GM23338 (cell line): ENCODE results near the gene HOXA2. TPM values are rescaled to one million over a fixed set of nuclear protein-coding genes. Genes with fewer than 3 reads are reported as not detected.

Experiments
- ATAC-seq: fragments of 200-7000 bp; cut with Tn5 transposase; 3 replicates; pipeline ENCODE4 v1.9.1; 2020
- DNase-seq: peaks from one replicate; pipeline ENCODE4 v3.0.0-alpha.2; 2015; ENCODE audit warnings: low spot score
- H2AFZ ChIP-seq: fragments of 200-600 bp; sonication (generic); 2 replicates; pipeline ENCODE4 v1.8.0; 2016; ENCODE audit warnings: antibody characterized with exemption, mild to moderate bottlenecking, moderate library complexity
- H3F3A ChIP-seq: fragments of 200-600 bp; sonication (generic); replicated peaks from 2 replicates; pipeline ENCODE4 v1.8.0; 2017; ENCODE audit warnings: antibody characterized with exemption, mixed run types, low read depth
- H3K27ac ChIP-seq: fragments of 200-600 bp; sonication (generic); 2 replicates; pipeline ENCODE4 v1.6.1; 2016; ENCODE audit warnings: low read depth
- H3K27me3 ChIP-seq: fragments of 200-600 bp; sonication (generic); 2 replicates; pipeline ENCODE4 v1.8.0; 2016; ENCODE audit warnings: mild to moderate bottlenecking, mixed run types, moderate library complexity; ENCODE audit not compliant: insufficient read depth
- H3K36me3 ChIP-seq: fragments of 200-600 bp; sonication (generic); 2 replicates; pipeline ENCODE4 v1.8.0; 2016; ENCODE audit warnings: mild to moderate bottlenecking; ENCODE audit not compliant: insufficient read depth
- H3K4me1 ChIP-seq: fragments of 200-600 bp; sonication (generic); 2 replicates; pipeline ENCODE4 v1.8.0; 2016; ENCODE audit warnings: mild to moderate bottlenecking, moderate library complexity; ENCODE audit not compliant: insufficient read depth
- H3K4me2 ChIP-seq: fragments of 200-600 bp; sonication (generic); 2 replicates; pipeline ENCODE4 v1.7.1; 2017; ENCODE audit warnings: mixed run types
- H3K4me3 ChIP-seq: fragments of 200-600 bp; sonication (generic); 2 replicates; pipeline ENCODE4 v1.6.1; 2016; ENCODE audit warnings: mixed run types
- H3K79me2 ChIP-seq: fragments of 200-600 bp; sonication (generic); replicated peaks from 2 replicates; pipeline ENCODE4 v1.8.0; 2017; ENCODE audit warnings: mild to moderate bottlenecking; ENCODE audit not compliant: insufficient read depth
- H3K9me2 ChIP-seq: fragments of 200-600 bp; sonication (generic); 2 replicates; pipeline ENCODE4 v1.8.0; 2017; ENCODE audit not compliant: insufficient read depth
- H4K20me1 ChIP-seq: fragments of 200-600 bp; sonication (generic); replicated peaks from 2 replicates; pipeline ENCODE4 v1.8.0; 2017; ENCODE audit warnings: mild to moderate bottlenecking; ENCODE audit not compliant: insufficient read depth
- H3K27ac Mint-ChIP-seq: 2 replicates; pipeline ENCODE4 v1.8.0; 2020; ENCODE audit warnings: inconsistent platforms, mild to moderate bottlenecking, moderate library complexity, mixed read lengths
- H3K27me3 Mint-ChIP-seq: 3 replicates; pipeline ENCODE4 v1.8.0; 2022; ENCODE audit warnings: low read depth, mild to moderate bottlenecking, moderate library complexity, mixed read lengths, inconsistent platforms; ENCODE audit not compliant: insufficient read depth, poor library complexity
- H3K36me3 Mint-ChIP-seq: 3 replicates; pipeline ENCODE4 v1.8.0; 2021; ENCODE audit warnings: low read depth, mild to moderate bottlenecking, inconsistent platforms, moderate library complexity, mixed read lengths
- H3K4me1 Mint-ChIP-seq: 3 replicates; pipeline ENCODE4 v1.8.0; 2020; ENCODE audit warnings: mild to moderate bottlenecking, inconsistent platforms, mixed read lengths
- H3K4me3 Mint-ChIP-seq: 3 replicates; pipeline ENCODE4 v1.8.0; 2021; ENCODE audit warnings: moderate library complexity, mild to moderate bottlenecking, inconsistent platforms, mixed read lengths
- H3K9me3 Mint-ChIP-seq: 3 replicates; pipeline ENCODE4 v1.8.0; 2020; ENCODE audit warnings: moderate library complexity, mild to moderate bottlenecking, inconsistent platforms, mixed read lengths
- CREB1 ChIP-seq: fragments of 250-450 bp; sonication (Bioruptor Pico); IDR thresholded peaks from 2 replicates; pipeline ENCODE4 v1.5.0; 2020; ENCODE audit warnings: low read depth, mild to moderate bottlenecking, moderate library complexity
- ETS1 ChIP-seq: IDR thresholded peaks from 2 replicates; pipeline ENCODE4 v1.6.1; 2016; ENCODE audit warnings: antibody characterized with exemption
- EZH2 ChIP-seq: fragments of 200-600 bp; sonication (generic); IDR thresholded peaks from one replicate; pipeline ENCODE4 v1.8.0; 2017; ENCODE audit warnings: antibody characterized with exemption, mild to moderate bottlenecking, low read depth; ENCODE audit not compliant: unreplicated experiment
- EZH2phosphoT487 ChIP-seq: fragments of 200-600 bp; sonication (generic); IDR thresholded peaks from one replicate; pipeline ENCODE4 v1.8.1; 2018; ENCODE audit warnings: antibody characterized with exemption; ENCODE audit not compliant: unreplicated experiment
- JUNB ChIP-seq: IDR thresholded peaks from one replicate; pipeline ENCODE4 v1.6.1; 2016; ENCODE audit warnings: antibody characterized with exemption; ENCODE audit not compliant: unreplicated experiment
- NANOG ChIP-seq: IDR thresholded peaks from 2 replicates; pipeline ENCODE4 v1.6.1; 2016; ENCODE audit warnings: antibody characterized with exemption, borderline replicate concordance
- POLR2AphosphoS5 ChIP-seq: IDR thresholded peaks from 2 replicates; pipeline ENCODE4 v1.6.1; 2016; ENCODE audit warnings: antibody characterized with exemption, low read depth
- STAT1 ChIP-seq: IDR thresholded peaks from one replicate; pipeline ENCODE4 v1.6.1; 2016; ENCODE audit warnings: antibody characterized with exemption; ENCODE audit not compliant: unreplicated experiment
- ZNF114 ChIP-seq: fragments of 250-450 bp; sonication (Bioruptor Pico); IDR thresholded peaks from 2 replicates; pipeline ENCODE4 v1.5.0; 2020; ENCODE audit warnings: mild to moderate bottlenecking, moderate library complexity
- ZNF331 ChIP-seq: fragments of 250-450 bp; sonication (Bioruptor Pico); IDR thresholded peaks from 2 replicates; pipeline ENCODE4 v1.5.0; 2020; ENCODE audit warnings: low read depth, mild to moderate bottlenecking, moderate library complexity
- ZNF462 ChIP-seq: fragments of 250-450 bp; sonication (Bioruptor Pico); IDR thresholded peaks from 2 replicates; pipeline ENCODE4 v1.5.0; 2020; ENCODE audit warnings: mild to moderate bottlenecking, moderate library complexity
- polyA plus RNA-seq: library from polyadenylated mRNA; unstranded; fragments of >200 nt; fragmentation: Nextera tagmentation; extraction: Ambion mirVana; gene quantifications from 2 replicates; pipeline ENCODE4 v1.2.1, GENCODE V29; 2016
- total RNA-seq: library from RNA; depleted of rRNA; stranded (reverse); fragments of >200 nt; shearing (Covaris generic); gene quantifications from 2 replicates; pipeline ENCODE4 v1.2.3, GENCODE V29; 2014
- TF ChIP-seq, protein P1 (sequence below): IDR thresholded peaks from one replicate; pipeline ENCODE4 v1.6.1; 2018; ENCODE audit warnings: antibody characterized with exemption; ENCODE audit not compliant: unreplicated experiment

HOXA2 gene
- total and polyA plus RNA-seq, 2 experiments from 2014 or later = not detected

DNA sequence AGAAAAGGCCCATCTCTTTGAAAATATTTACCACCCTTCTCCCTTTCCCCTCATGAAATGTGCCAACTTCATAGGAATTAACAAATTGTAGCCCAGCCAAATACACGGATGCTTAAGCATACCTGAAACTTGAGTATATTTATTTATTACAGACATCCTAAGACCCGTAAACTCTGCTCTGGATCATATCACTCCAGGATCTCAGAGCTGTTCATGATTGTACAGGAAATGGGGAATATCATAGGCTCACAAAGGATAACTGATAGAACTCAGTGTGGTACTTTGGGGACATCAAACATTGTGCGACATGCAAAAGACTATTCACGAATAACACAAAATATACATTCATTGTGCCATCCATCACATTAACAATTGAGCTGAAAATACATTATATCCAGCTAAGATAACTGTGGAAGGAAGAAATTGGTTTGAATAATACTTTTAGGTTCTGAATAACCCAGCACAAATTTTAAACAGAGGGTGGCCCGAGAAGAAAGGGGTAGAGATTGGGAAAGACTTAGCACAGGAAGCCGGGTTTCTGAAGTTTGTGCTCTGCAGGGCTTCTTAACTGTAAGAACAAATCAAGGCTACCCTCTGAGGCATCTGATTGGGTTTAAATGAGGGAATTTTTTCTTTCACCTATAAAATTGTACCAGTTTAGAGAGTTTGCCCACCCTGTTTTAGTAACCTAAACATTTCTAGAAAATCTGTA, 9.1 kb downstream of the HOXA2 start:
- Mint-ChIP-seq H3K27ac (no peak overlapping the region), H3K4me1 (peaks cover 51% of the 10 kb centered on the region), H3K4me3 (no peak overlapping the region), H3K36me3 (no peaks in the 10 kb centered on the region), H3K27me3 (peaks cover 100% of the 10 kb centered on the region), H3K9me3 (peaks cover 4% of the 10 kb centered on the region; the same call in 1 of the 3 replicates)
- ATAC-seq = no peak
- Histone ChIP-seq H3K4me3 (no peak overlapping the region), H3K27ac (no peak overlapping the region), H3K27me3 (peaks cover 100% of the 10 kb centered on the region), H3K9me2 (no peaks in the 10 kb centered on the region), H3K36me3 (no peaks in the 10 kb centered on the region), H3K4me2 (no peak overlapping the region), H2AFZ (no peak overlapping the region), H3K79me2 (no peaks in the 10 kb centered on the region), H3K4me1 (peaks cover 59% of the 10 kb centered on the region), H4K20me1 (peaks cover 52% of the 10 kb centered on the region), H3F3A (peaks cover 42% of the 10 kb centered on the region)
- no peak for DNase-seq
- TF ChIP-seq EZH2 (peak; percentile 57), NANOG (no peak)

DNA sequence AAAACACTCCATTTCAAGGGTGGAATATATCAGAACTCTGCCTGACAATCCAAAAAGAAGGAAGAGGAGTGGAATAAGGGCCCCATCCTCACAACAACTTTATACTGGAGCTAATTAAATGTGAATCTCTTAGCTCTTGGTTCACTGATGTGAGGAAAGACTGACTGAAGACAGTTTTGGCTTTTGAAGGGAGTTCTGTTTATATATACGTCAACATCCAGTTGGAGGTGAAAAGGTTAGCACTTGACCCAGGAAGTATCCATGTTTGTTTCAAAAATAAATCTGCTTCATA, 9.7 kb downstream of the HOXA2 start:
- Histone ChIP-seq H3K27ac (no peak overlapping the region), H3K9me2 (no peaks in the 10 kb centered on the region), H3K4me1 (peaks cover 57% of the 10 kb centered on the region), H3K36me3 (no peaks in the 10 kb centered on the region), H3K4me2 (peak overlapping the region; percentile 33; the same call in 1 of the 2 replicates), H3K79me2 (no peaks in the 10 kb centered on the region), H4K20me1 (peaks cover 51% of the 10 kb centered on the region), H3F3A (peaks cover 40% of the 10 kb centered on the region), H3K27me3 (peaks cover 100% of the 10 kb centered on the region), H2AFZ (no peak overlapping the region), H3K4me3 (no peak overlapping the region)
- no peaks in the 10 kb centered on the region for H3K36me3 Mint-ChIP-seq
- no peak overlapping the region for H3K27ac Mint-ChIP-seq
- H3K4me1 Mint-ChIP-seq = peaks cover 46% of the 10 kb centered on the region
- no peak for ATAC-seq
- H3K9me3 Mint-ChIP-seq = peaks cover 7% of the 10 kb centered on the region; the same call in 1 of the 3 replicates
- H3K4me3 Mint-ChIP-seq = no peak overlapping the region
- no peak for DNase-seq
- peaks cover 100% of the 10 kb centered on the region for H3K27me3 Mint-ChIP-seq
- TF ChIP-seq ZNF331 (CRISPR knock-in tag) (no peak), ETS1 (no peak), ZNF462 (CRISPR knock-in tag) (no peak), EZH2phosphoT487 (no peak), ZNF114 (CRISPR knock-in tag) (no peak), STAT1 (no peak), JUNB (no peak), EZH2 (no peak), CREB1 (CRISPR knock-in tag) (no peak), POLR2AphosphoS5 (no peak), NANOG (no peak)
- TF ChIP-seq, protein P1, sequence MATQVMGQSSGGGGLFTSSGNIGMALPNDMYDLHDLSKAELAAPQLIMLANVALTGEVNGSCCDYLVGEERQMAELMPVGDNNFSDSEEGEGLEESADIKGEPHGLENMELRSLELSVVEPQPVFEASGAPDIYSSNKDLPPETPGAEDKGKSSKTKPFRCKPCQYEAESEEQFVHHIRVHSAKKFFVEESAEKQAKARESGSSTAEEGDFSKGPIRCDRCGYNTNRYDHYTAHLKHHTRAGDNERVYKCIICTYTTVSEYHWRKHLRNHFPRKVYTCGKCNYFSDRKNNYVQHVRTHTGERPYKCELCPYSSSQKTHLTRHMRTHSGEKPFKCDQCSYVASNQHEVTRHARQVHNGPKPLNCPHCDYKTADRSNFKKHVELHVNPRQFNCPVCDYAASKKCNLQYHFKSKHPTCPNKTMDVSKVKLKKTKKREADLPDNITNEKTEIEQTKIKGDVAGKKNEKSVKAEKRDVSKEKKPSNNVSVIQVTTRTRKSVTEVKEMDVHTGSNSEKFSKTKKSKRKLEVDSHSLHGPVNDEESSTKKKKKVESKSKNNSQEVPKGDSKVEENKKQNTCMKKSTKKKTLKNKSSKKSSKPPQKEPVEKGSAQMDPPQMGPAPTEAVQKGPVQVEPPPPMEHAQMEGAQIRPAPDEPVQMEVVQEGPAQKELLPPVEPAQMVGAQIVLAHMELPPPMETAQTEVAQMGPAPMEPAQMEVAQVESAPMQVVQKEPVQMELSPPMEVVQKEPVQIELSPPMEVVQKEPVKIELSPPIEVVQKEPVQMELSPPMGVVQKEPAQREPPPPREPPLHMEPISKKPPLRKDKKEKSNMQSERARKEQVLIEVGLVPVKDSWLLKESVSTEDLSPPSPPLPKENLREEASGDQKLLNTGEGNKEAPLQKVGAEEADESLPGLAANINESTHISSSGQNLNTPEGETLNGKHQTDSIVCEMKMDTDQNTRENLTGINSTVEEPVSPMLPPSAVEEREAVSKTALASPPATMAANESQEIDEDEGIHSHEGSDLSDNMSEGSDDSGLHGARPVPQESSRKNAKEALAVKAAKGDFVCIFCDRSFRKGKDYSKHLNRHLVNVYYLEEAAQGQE = no peak
